Measurements from ENCODE around the gene FBXO42.

- TF ChIP-seq EP300 (IDR thresholded peaks at IDR 0.05), result no peak
- TF ChIP-seq POLR2AphosphoS5 (IDR thresholded peaks at IDR 0.05), result no peak
Measured at GRCh38 chr1:16369821-16370220, 17.5 kb upstream of the FBXO42 start.

Measured in upper lobe of left lung (tissue), 4 donors.